CMK (cell line): ENCODE results near the gene MB.
A peak's percentile ranks its signal among the peaks of the same experiment; 100 is the strongest.
"Not testable (repeated sequence)": the region's sequence is repeated elsewhere in the genome, so short reads cannot be mapped to it uniquely, and the experiment has no call there.

Experiments used
- DNase-seq: peaks from one replicate; pipeline ENCODE4 v3.0.0-alpha.2; 2010; ENCODE audit warnings: low read depth

MB gene

GRCh38 chr22:35637254-35637653 lies 20.1 kb upstream of the MB start:
- no peak for DNase-seq

- no peak for DNase-seq
Measured at GRCh38 chr22:35634943-35635540, 17.9 kb upstream of the MB start.

GRCh38 chr22:35634015-35634414 lies 16.9 kb upstream of the MB start:
- peak; percentile 34 for DNase-seq

- no peak for DNase-seq
Measured at GRCh38 chr22:35633520-35633919, 16.4 kb upstream of the MB start.

- DNase-seq, result no peak
Measured at GRCh38 chr22:35632935-35633334, 15.8 kb upstream of the MB start.

GRCh38 chr22:35631597-35631996 lies 14.5 kb upstream of the MB start:
- DNase-seq, result peak; percentile 45

GRCh38 chr22:35630891-35631290 lies 13.8 kb upstream of the MB start:
- no peak for DNase-seq

GRCh38 chr22:35630387-35630793 lies 13.3 kb upstream of the MB start:
- DNase-seq, result no peak

- DNase-seq, result no peak
Measured at GRCh38 chr22:35629406-35630216, 12.5 kb upstream of the MB start.

- no peak for DNase-seq
Measured at GRCh38 chr22:35628732-35629131, 11.6 kb upstream of the MB start.

GRCh38 chr22:35627267-35628041 lies 10.3 kb upstream of the MB start:
- no peak for DNase-seq

- DNase-seq, result no peak
Measured at GRCh38 chr22:35625763-35626432, 8.8 kb upstream of the MB start.

GRCh38 chr22:35624547-35624946 lies 7.4 kb upstream of the MB start:
- no peak for DNase-seq

- not testable (repeated sequence) for DNase-seq
Measured at GRCh38 chr22:35623885-35624284, 6.8 kb upstream of the MB start.

- no peak for DNase-seq
Measured at GRCh38 chr22:35622191-35622913, 5.2 kb upstream of the MB start.

GRCh38 chr22:35621451-35621850 lies 4.3 kb upstream of the MB start:
- no peak for DNase-seq

- DNase-seq, result no peak
Measured at GRCh38 chr22:35620624-35621251, 3.6 kb upstream of the MB start.

- no peak for DNase-seq
Measured at GRCh38 chr22:35619336-35620094, 2.4 kb upstream of the MB start.

GRCh38 chr22:35618427-35619223 lies 1.5 kb upstream of the MB start:
- DNase-seq, result no peak

GRCh38 chr22:35616043-35616442 lies 1.1 kb downstream of the MB start:
- no peak for DNase-seq
